ENCODE data around the gene IQCF5.
"Not testable (repeated sequence)": the region's sequence is repeated elsewhere in the genome, so short reads cannot be mapped to it uniquely, and the experiment has no call there.

The IQCF5 gene

DNA sequence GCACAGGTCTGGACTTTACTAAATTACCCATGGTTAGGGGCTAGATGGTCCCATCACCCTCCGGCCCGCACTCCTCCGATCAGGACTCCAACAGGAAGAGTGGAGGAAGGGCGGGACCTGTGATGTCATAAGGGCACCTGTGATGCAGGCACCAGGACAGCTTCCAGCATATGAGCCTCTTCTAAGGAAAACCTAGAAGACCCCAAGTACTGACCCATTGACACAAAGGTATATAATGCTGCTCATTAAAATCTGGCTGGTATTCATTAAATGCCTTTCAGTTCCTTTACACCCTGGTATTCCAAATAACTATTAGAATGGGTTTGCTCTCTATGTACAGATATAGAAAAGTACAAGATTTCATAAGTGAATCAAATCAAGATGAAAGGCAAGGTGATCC lies at the start of gene IQCF5:
Gene IQCF5 (minus strand): TSS at position 101 of the 400 bp plus-strand sequence. CDS start 70 bp downstream, at position 31.
- no peak for DNase-seq (ENCODE audit: low read depth in 2 of 2, low spot score in 1 of 2)

- no peak for DNase-seq (ENCODE audit: low read depth in 2 of 2, low spot score in 1 of 2)
Observed at GRCh38 chr3:51921081-51921578, 45.7 kb upstream of the IQCF5 start.

DNA sequence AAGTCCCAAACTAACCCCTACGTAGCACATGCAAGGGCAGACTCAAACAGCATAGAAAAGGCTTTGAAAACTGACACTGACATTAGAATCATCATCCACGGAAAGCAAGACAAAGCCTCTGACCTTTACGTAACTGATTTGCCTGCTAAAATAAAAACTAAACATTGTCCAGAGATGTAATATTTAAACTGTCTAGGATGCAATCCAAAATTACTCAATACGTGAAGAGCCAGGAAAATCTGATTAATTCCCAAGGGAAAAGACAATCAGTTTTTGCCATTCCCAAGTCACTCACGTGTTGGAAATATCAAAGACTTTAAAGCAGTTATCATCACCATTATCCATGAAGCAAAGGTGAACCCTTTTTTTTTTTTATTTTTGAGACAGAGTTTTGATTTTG lies 41.0 kb upstream of the IQCF5 start:
- DNase-seq (ENCODE audit: low read depth in 2 of 2, low spot score in 1 of 2): no peak

GRCh38 chr3:51908026-51908425 lies 32.6 kb upstream of the IQCF5 start:
- no peak for DNase-seq (ENCODE audit: low read depth in 2 of 2, low spot score in 1 of 2)

- no peak for DNase-seq (ENCODE audit: low read depth in 2 of 2, low spot score in 1 of 2)
Observed at GRCh38 chr3:51904034-51904823, 28.8 kb upstream of the IQCF5 start.

DNA sequence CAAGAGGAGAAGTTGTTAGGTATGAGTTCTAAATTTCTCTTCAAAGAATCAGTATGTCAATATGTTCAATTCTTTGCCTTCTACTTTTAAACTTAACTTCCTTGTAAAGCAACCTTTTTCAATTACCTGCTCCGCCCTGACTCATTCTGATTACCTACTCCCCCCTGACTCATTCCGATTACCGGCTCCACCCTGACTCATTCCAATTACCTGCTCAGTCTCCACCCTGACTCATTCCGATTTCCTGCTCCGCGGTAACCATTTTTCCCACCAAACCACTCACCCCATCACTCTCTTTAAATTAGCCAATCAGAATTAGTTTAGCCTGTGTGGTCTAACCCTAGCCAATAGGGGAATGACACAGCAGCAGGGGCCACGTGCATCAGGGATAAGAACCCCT lies 27.0 kb upstream of the IQCF5 start:
- not testable (repeated sequence) for DNase-seq (ENCODE audit: low read depth in 2 of 2, low spot score in 1 of 2)

DNA sequence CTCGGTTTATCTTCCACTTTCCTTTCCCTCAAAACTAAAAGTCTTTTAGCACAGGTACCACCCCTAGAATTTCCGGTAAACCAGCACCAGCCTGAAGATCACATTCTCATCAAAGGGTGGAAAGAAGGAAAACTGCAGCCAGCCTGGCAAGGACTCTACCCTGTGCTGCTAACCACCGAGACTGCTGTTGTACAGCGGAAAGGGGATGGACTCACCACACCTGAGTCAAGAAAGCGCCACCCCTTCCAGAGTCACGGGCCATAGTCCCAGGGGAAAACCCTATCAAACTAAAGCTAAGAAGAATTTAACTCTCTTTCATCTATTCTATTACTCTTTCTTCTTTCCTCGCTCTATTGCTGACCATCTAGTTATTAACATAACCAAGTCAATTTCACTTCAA lies 24.6 kb upstream of the IQCF5 start:
- not testable (repeated sequence) for DNase-seq (ENCODE audit: low read depth in 2 of 2, low spot score in 1 of 2)

GRCh38 chr3:51897391-51897790 lies 22.0 kb upstream of the IQCF5 start:
- DNase-seq (ENCODE audit: low read depth in 2 of 2, low spot score in 1 of 2): no peak

GRCh38 chr3:51896607-51897305 lies 21.4 kb upstream of the IQCF5 start:
- no peak for DNase-seq (ENCODE audit: low read depth in 2 of 2, low spot score in 1 of 2)

GRCh38 chr3:51894939-51895338 lies 19.5 kb upstream of the IQCF5 start:
- DNase-seq (ENCODE audit: low read depth in 2 of 2, low spot score in 1 of 2): no peak

- DNase-seq (ENCODE audit: low read depth in 2 of 2, low spot score in 1 of 2): no peak
Observed at GRCh38 chr3:51894391-51894790, 19.0 kb upstream of the IQCF5 start.

- no peak for DNase-seq (ENCODE audit: low read depth in 2 of 2, low spot score in 1 of 2)
Observed at GRCh38 chr3:51891242-51892039, 16.0 kb upstream of the IQCF5 start.

DNA sequence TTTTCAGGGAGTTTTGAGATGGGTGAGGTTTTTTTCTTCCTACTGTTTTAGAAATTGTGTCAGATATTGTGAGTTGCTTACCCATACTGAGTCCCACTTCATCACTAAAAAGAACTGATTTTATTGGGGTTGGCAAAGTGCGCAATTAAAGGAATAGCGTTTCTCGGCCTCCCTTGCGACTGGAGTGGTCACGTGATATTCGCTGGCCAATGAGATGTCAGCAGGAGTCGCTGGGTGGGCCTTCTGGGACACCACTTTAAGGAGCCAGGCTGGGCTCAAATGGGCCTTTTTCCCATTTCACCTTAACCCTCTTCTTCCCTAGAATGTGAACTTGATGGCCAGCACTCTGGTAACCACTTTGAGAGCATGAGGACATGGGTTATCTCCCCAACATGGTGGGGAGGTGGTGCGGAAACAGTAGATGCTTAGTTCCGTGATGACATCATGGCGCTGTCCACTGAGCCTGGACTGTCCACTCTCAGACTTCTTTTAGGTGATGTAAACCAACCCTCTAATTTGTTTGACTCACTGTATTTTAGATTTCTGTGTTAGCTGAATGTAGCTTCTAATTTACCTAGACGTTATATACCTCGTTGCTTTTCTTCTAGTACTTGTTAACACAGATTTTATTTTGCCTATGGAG lies 13.2 kb upstream of the IQCF5 start:
- DNase-seq (ENCODE audit: low read depth in 2 of 2, low spot score in 1 of 2): no peak

- no peak for DNase-seq (ENCODE audit: low read depth in 2 of 2, low spot score in 1 of 2)
Observed at GRCh38 chr3:51887620-51888019, 12.2 kb upstream of the IQCF5 start.

- no peak for DNase-seq (ENCODE audit: low read depth in 2 of 2, low spot score in 1 of 2)
Observed at GRCh38 chr3:51886447-51886846, 11.0 kb upstream of the IQCF5 start.

DNA sequence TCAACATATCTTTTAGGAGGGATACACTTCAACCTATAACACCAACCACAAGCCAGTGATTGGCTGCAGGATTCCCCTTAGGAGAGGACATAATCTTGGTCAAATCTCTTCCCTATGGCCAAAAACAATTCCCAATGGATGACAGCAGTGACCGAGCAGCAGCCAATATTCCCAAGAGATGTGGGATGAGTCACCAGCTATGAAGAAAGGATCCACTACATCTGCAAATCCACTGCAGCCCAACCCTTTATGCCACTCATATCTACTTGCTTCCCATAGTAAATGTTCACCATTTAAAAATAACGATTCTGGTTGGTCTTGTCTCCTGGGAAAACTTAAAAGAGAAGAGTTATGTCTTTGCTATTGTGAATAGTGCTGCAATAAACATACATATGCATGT lies 4.5 kb upstream of the IQCF5 start:
- DNase-seq (ENCODE audit: low read depth in 2 of 2, low spot score in 1 of 2): no peak

GRCh38 chr3:51876186-51876585 lies 785 bp upstream of the IQCF5 start:
- no peak for DNase-seq (ENCODE audit: low read depth in 2 of 2, low spot score in 1 of 2)

DNA sequence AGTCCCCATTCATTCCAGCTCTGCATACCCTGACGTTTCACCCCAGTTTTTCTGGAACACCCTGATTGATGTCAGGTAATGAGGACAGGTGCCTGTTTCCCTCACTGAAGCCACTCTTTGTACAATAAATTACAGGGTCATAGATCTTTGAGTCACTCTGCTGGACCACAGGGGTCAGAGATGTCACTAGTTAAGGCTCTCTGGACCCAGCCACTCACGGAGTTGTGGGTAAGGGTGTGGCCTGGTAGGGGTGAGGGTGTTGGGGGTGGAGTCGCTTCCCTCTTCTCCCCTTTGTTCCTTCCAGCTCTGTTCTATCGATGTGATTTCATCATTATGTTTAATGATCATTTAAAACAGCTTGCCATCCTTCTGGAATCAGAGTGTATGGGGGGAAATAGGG lies 512 bp downstream of the IQCF5 start:
- DNase-seq (ENCODE audit: low read depth in 2 of 2, low spot score in 1 of 2): no peak

DNA sequence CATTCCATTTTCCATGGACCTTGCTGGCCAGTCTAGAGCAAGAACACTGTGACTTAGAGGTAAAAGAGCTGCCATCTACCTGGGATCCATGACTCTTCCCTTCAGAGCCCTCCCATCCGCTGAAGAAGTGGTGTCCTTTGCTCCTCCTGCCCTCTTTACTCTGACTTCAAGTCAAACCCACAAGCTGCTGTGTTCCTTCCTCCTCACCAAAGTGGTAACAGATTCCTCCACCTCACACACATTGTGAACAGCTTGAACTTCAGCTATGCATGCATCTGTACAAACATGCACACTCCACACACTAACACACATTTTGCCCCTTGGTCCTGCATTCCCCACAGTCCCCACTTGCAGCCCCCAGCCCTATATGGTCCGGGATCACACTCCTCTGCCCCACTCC lies 990 bp downstream of the IQCF5 start:
- no peak for DNase-seq (ENCODE audit: low read depth in 2 of 2, low spot score in 1 of 2)

GRCh38 chr3:51873876-51874275 lies 1.5 kb downstream of the IQCF5 start:
- no peak for DNase-seq (ENCODE audit: low read depth in 2 of 2, low spot score in 1 of 2)

DNA sequence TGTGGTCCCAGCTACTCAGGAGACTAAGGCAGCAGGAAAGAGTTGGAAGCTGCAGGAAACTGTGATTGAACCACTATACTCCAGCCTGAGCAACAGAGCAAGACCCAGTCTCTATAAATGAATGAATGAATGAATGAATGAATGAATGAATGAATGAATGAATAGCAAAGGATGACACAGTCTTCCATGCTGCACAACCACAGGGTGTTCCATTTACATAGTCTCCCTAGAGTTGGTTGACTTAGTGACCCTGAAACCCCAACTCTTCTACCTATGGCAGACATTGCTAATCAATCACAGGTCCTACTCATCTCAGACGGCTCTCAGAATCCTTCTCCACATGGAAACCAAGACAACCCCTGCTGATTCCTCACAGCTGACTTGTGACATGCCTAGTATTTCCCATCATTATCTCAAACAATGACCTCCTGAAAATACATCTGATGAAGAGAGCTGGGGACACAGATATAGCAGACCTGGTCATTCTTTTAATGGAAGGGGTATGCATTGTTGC lies 2.1 kb downstream of the IQCF5 start:
- DNase-seq (ENCODE audit: low read depth in 2 of 2, low spot score in 1 of 2): no peak

Measured in stimulated activated CD8-positive, alpha-beta memory T cell treated with anti-CD3 and anti-CD28 coated beads, Interleukin-4, amount 100 ng/mL, for 1 hour (primary cell).